ENCODE measurements around the gene RAD51B.

The RAD51B gene

GRCh38 chr14:68413509-68413908 is 593.9 kb downstream of the RAD51B start:
- FAIRE-seq = no peak
- DNase-seq (ENCODE audit: insufficient read length, low spot score) = no peak
- TF ChIP-seq SPI1 (IDR thresholded peaks at IDR 0.05; ENCODE audit: low read depth, low read length) = no peak
- TF ChIP-seq PAX5 (IDR thresholded peaks at IDR 0.05; ENCODE audit: insufficient read depth, low read length, severe bottlenecking) = no peak
- no peak for TF ChIP-seq TAF1 (IDR thresholded peaks at IDR 0.05; ENCODE audit: low read depth, low read length)
- no peak for TF ChIP-seq POU2F2 (IDR thresholded peaks at IDR 0.05; ENCODE audit: low read depth, low read length)
- TF ChIP-seq POLR2AphosphoS5 (IDR thresholded peaks at IDR 0.05; ENCODE audit: low read depth, low read length) = no peak
- TF ChIP-seq POLR2A (IDR thresholded peaks at IDR 0.05; ENCODE audit: low read depth, low read length) = no peak

- FAIRE-seq (no peak), DNase-seq (ENCODE audit: insufficient read length, low spot score) (no peak)
- TF ChIP-seq SPI1 (IDR thresholded peaks at IDR 0.05; ENCODE audit: low read depth, low read length) (no peak), PAX5 (IDR thresholded peaks at IDR 0.05; ENCODE audit: insufficient read depth, low read length, severe bottlenecking) (no peak), POLR2AphosphoS5 (IDR thresholded peaks at IDR 0.05; ENCODE audit: low read depth, low read length) (no peak), TAF1 (IDR thresholded peaks at IDR 0.05; ENCODE audit: low read depth, low read length) (no peak), POLR2A (IDR thresholded peaks at IDR 0.05; ENCODE audit: low read depth, low read length) (no peak), POU2F2 (IDR thresholded peaks at IDR 0.05; ENCODE audit: low read depth, low read length) (no peak)
Observed at GRCh38 chr14:68414121-68414520, 594.5 kb downstream of the RAD51B start.

- TF ChIP-seq POU2F2 (IDR thresholded peaks at IDR 0.05; ENCODE audit: low read depth, low read length) (no peak), PAX5 (IDR thresholded peaks at IDR 0.05; ENCODE audit: insufficient read depth, low read length, severe bottlenecking) (no peak), POLR2AphosphoS5 (IDR thresholded peaks at IDR 0.05; ENCODE audit: low read depth, low read length) (no peak), SPI1 (IDR thresholded peaks at IDR 0.05; ENCODE audit: low read depth, low read length) (no peak), TAF1 (IDR thresholded peaks at IDR 0.05; ENCODE audit: low read depth, low read length) (no peak), POLR2A (IDR thresholded peaks at IDR 0.05; ENCODE audit: low read depth, low read length) (no peak)
- FAIRE-seq = no peak
- DNase-seq (ENCODE audit: insufficient read length, low spot score) = no peak
Observed at GRCh38 chr14:68416171-68416570, 596.6 kb downstream of the RAD51B start.

GRCh38 chr14:68417009-68417650 is 597.6 kb downstream of the RAD51B start:
- FAIRE-seq (peak; percentile 20), DNase-seq (ENCODE audit: insufficient read length, low spot score) (no peak)
- no peak for TF ChIP-seq PAX5 (IDR thresholded peaks at IDR 0.05; ENCODE audit: insufficient read depth, low read length, severe bottlenecking)
- TF ChIP-seq SPI1 (IDR thresholded peaks at IDR 0.05; ENCODE audit: low read depth, low read length) = no peak
- TF ChIP-seq POU2F2 (IDR thresholded peaks at IDR 0.05; ENCODE audit: low read depth, low read length) = no peak
- no peak for TF ChIP-seq TAF1 (IDR thresholded peaks at IDR 0.05; ENCODE audit: low read depth, low read length)
- no peak for TF ChIP-seq POLR2A (IDR thresholded peaks at IDR 0.05; ENCODE audit: low read depth, low read length)
- no peak for TF ChIP-seq POLR2AphosphoS5 (IDR thresholded peaks at IDR 0.05; ENCODE audit: low read depth, low read length)

- no peak for TF ChIP-seq SPI1 (IDR thresholded peaks at IDR 0.05; ENCODE audit: low read depth, low read length)
- DNase-seq (ENCODE audit: insufficient read length, low spot score) (no peak), FAIRE-seq (peak; percentile 89)
Observed at GRCh38 chr14:68418174-68419118, 598.9 kb downstream of the RAD51B start.

GRCh38 chr14:68420350-68420749 is 600.8 kb downstream of the RAD51B start:
- DNase-seq (ENCODE audit: insufficient read length, low spot score) (no peak), FAIRE-seq (no peak)
- no peak for TF ChIP-seq POLR2A (IDR thresholded peaks at IDR 0.05; ENCODE audit: low read depth, low read length)

GRCh38 chr14:68421116-68421515 is 601.5 kb downstream of the RAD51B start:
- no peak for FAIRE-seq
- TF ChIP-seq POLR2AphosphoS5 (IDR thresholded peaks at IDR 0.05; ENCODE audit: low read depth, low read length) (no peak), POLR2A (IDR thresholded peaks at IDR 0.05; ENCODE audit: low read depth, low read length) (no peak), SPI1 (IDR thresholded peaks at IDR 0.05; ENCODE audit: low read depth, low read length) (no peak), TAF1 (IDR thresholded peaks at IDR 0.05; ENCODE audit: low read depth, low read length) (no peak), POU2F2 (IDR thresholded peaks at IDR 0.05; ENCODE audit: low read depth, low read length) (no peak), PAX5 (IDR thresholded peaks at IDR 0.05; ENCODE audit: insufficient read depth, low read length, severe bottlenecking) (no peak)
- DNase-seq (ENCODE audit: insufficient read length, low spot score) = no peak

GRCh38 chr14:68423686-68424085 is 604.1 kb downstream of the RAD51B start:
- DNase-seq (ENCODE audit: insufficient read length, low spot score) (no peak), FAIRE-seq (no peak)
- TF ChIP-seq TAF1 (IDR thresholded peaks at IDR 0.05; ENCODE audit: low read depth, low read length) (no peak), POLR2A (IDR thresholded peaks at IDR 0.05; ENCODE audit: low read depth, low read length) (no peak), PAX5 (IDR thresholded peaks at IDR 0.05; ENCODE audit: insufficient read depth, low read length, severe bottlenecking) (no peak), SPI1 (IDR thresholded peaks at IDR 0.05; ENCODE audit: low read depth, low read length) (no peak), POLR2AphosphoS5 (IDR thresholded peaks at IDR 0.05; ENCODE audit: low read depth, low read length) (no peak), POU2F2 (IDR thresholded peaks at IDR 0.05; ENCODE audit: low read depth, low read length) (no peak)

GRCh38 chr14:68424443-68425172 is 605.0 kb downstream of the RAD51B start:
- DNase-seq (ENCODE audit: insufficient read length, low spot score) (no peak), FAIRE-seq (peak; percentile 16)
- TF ChIP-seq POLR2AphosphoS5 (IDR thresholded peaks at IDR 0.05; ENCODE audit: low read depth, low read length) (no peak), PAX5 (IDR thresholded peaks at IDR 0.05; ENCODE audit: insufficient read depth, low read length, severe bottlenecking) (no peak), POLR2A (IDR thresholded peaks at IDR 0.05; ENCODE audit: low read depth, low read length) (no peak), SPI1 (IDR thresholded peaks at IDR 0.05; ENCODE audit: low read depth, low read length) (no peak), POU2F2 (IDR thresholded peaks at IDR 0.05; ENCODE audit: low read depth, low read length) (no peak), TAF1 (IDR thresholded peaks at IDR 0.05; ENCODE audit: low read depth, low read length) (no peak)

Measured in GM12891 (cell line).